Astrocyte (in vitro differentiated cells and primary cell): ENCODE data around the gene C17orf50. TPM values are rescaled to one million over a fixed set of nuclear protein-coding genes. Genes with fewer than 3 reads are reported as not detected.

ENCODE experiments used
- DNase-seq: peaks from one replicate; pipeline ENCODE4 v3.0.0-alpha.2; 2010; ENCODE audit warnings: low read depth
- FAIRE-seq: peaks from 2 replicates; lab custom pipeline; 2011; peaks lifted over from hg19 to GRCh38; lab: Jason Lieb, UNC
- H2AFZ ChIP-seq: 2 replicates; pipeline ENCODE4 v1.6.0; 2012; ENCODE audit warnings: low read depth, low read length, inconsistent platforms
- H3K27ac ChIP-seq: 2 replicates; pipeline ENCODE4 v1.5.1; 2011; ENCODE audit warnings: low read depth, low read length, inconsistent platforms
- H3K27me3 ChIP-seq: 2 replicates; pipeline ENCODE4 v1.6.0; 2011; ENCODE audit warnings: low read length, inconsistent platforms; ENCODE audit not compliant: insufficient read depth
- H3K36me3 ChIP-seq: 2 replicates; pipeline ENCODE4 v1.5.1; 2011; ENCODE audit warnings: low read length, inconsistent platforms; ENCODE audit not compliant: insufficient read depth
- H3K4me1 ChIP-seq: 2 replicates; pipeline ENCODE4 v1.5.1; 2011; ENCODE audit warnings: low read length, inconsistent platforms; ENCODE audit not compliant: insufficient read depth
- H3K4me2 ChIP-seq: 2 replicates; pipeline ENCODE4 v1.6.0; 2012; ENCODE audit warnings: low read length, inconsistent platforms
- H3K4me3 ChIP-seq: 2 replicates; pipeline ENCODE4 v1.5.1; 2011; ENCODE audit warnings: low read depth, mild to moderate bottlenecking, low read length, inconsistent platforms; ENCODE audit not compliant: insufficient read depth
- H3K79me2 ChIP-seq: 2 replicates; pipeline ENCODE4 v1.6.0; 2012; ENCODE audit warnings: mild to moderate bottlenecking, low read length, inconsistent platforms; ENCODE audit not compliant: insufficient read depth
- H3K9ac ChIP-seq: 2 replicates; pipeline ENCODE4 v1.6.0; 2012; ENCODE audit warnings: mild to moderate bottlenecking, low read length, inconsistent platforms
- H3K9me3 ChIP-seq: 2 replicates; pipeline ENCODE4 v1.5.1; 2012; ENCODE audit warnings: low read depth, mild to moderate bottlenecking, low read length, inconsistent platforms; ENCODE audit not compliant: insufficient read depth
- H4K20me1 ChIP-seq: 2 replicates; pipeline ENCODE4 v1.6.0; 2012; ENCODE audit warnings: low read length, inconsistent platforms; ENCODE audit not compliant: insufficient read depth
- H3K27ac Mint-ChIP-seq: one replicate; pipeline ENCODE4 v1.8.0; 2021; ENCODE audit warnings: mild to moderate bottlenecking, mixed read lengths; ENCODE audit not compliant: unreplicated experiment
- H3K27me3 Mint-ChIP-seq: one replicate; pipeline ENCODE4 v1.8.0; 2021; ENCODE audit warnings: low read depth, mixed read lengths; ENCODE audit not compliant: unreplicated experiment
- H3K36me3 Mint-ChIP-seq: one replicate; pipeline ENCODE4 v1.8.0; 2021; ENCODE audit warnings: low read depth, mixed read lengths; ENCODE audit not compliant: unreplicated experiment
- H3K4me1 Mint-ChIP-seq: one replicate; pipeline ENCODE4 v1.8.0; 2021; ENCODE audit warnings: low read depth, mixed read lengths; ENCODE audit not compliant: unreplicated experiment
- H3K4me3 Mint-ChIP-seq: one replicate; pipeline ENCODE4 v1.8.0; 2021; ENCODE audit warnings: mild to moderate bottlenecking, moderate library complexity, mixed read lengths; ENCODE audit not compliant: unreplicated experiment
- H3K9me3 Mint-ChIP-seq: one replicate; pipeline ENCODE4 v1.8.0; 2021; ENCODE audit warnings: mild to moderate bottlenecking, mixed read lengths; ENCODE audit not compliant: unreplicated experiment
- CTCF ChIP-seq: IDR thresholded peaks from 2 replicates; pipeline ENCODE4 v1.5.1; 2011; ENCODE audit warnings: low read depth, mild to moderate bottlenecking, inconsistent platforms, low read length, moderate library complexity; ENCODE audit not compliant: insufficient read depth
- EZH2 ChIP-seq: IDR thresholded peaks from 2 replicates; pipeline ENCODE4 v1.6.1; 2012; ENCODE audit warnings: mild to moderate bottlenecking, low read length, inconsistent platforms; ENCODE audit not compliant: insufficient read depth
- total RNA-seq: library from RNA; stranded (reverse); gene quantifications from 2 replicates; pipeline ENCODE4 v1.2.1, GENCODE V29; 2021

The C17orf50 gene
- total RNA-seq, 1 donor from 2014 or later, result not detected

- Histone ChIP-seq H3K9me3 (no peaks in the 10 kb centered on the region), H3K9ac (no peak overlapping the region), H3K4me3 (no peak overlapping the region), H4K20me1 (peaks cover 26% of the 10 kb centered on the region), H3K36me3 (peaks cover 33% of the 10 kb centered on the region), H2AFZ (no peak overlapping the region), H3K4me2 (no peak overlapping the region), H3K27me3 (no peaks in the 10 kb centered on the region), H3K27ac (no peak overlapping the region), H3K4me1 (peaks cover 18% of the 10 kb centered on the region), H3K79me2 (peaks cover 3% of the 10 kb centered on the region)
- DNase-seq, result peak; percentile 52
- FAIRE-seq, result no peak
- H3K4me1 Mint-ChIP-seq, result peaks cover 2% of the 10 kb centered on the region
- H3K36me3 Mint-ChIP-seq, result peaks cover 2% of the 10 kb centered on the region
- no peaks in the 10 kb centered on the region for H3K27me3 Mint-ChIP-seq
- no peak overlapping the region for H3K4me3 Mint-ChIP-seq
- no peak for TF ChIP-seq EZH2
- no peak for TF ChIP-seq CTCF
- H3K27ac Mint-ChIP-seq, result no peak overlapping the region
- H3K9me3 Mint-ChIP-seq, result no peaks in the 10 kb centered on the region
Observed at GRCh38 chr17:35716897-35717465, 43.7 kb upstream of the C17orf50 start.

- H3K27ac Mint-ChIP-seq, result no peak overlapping the region
Observed at GRCh38 chr17:35717475-35717874, 43.2 kb upstream of the C17orf50 start.

More at GRCh38 chr17:35717475-35717874, 43.2 kb upstream of the C17orf50 start:
- no peak overlapping the region for H3K4me3 ChIP-seq
- no peak overlapping the region for H3K4me2 ChIP-seq
- peaks cover 3% of the 10 kb centered on the region for H3K79me2 ChIP-seq
- H3K4me1 Mint-ChIP-seq, result peaks cover 2% of the 10 kb centered on the region
- no peak for FAIRE-seq
- peaks cover 17% of the 10 kb centered on the region for H3K4me1 ChIP-seq
- H3K9me3 ChIP-seq, result no peaks in the 10 kb centered on the region
- no peak overlapping the region for H2AFZ ChIP-seq
- peaks cover 26% of the 10 kb centered on the region for H4K20me1 ChIP-seq
- H3K27me3 Mint-ChIP-seq, result no peaks in the 10 kb centered on the region
- H3K36me3 Mint-ChIP-seq, result peaks cover 2% of the 10 kb centered on the region
- no peak for DNase-seq
- TF ChIP-seq CTCF, result no peak
- no peak for TF ChIP-seq EZH2
- H3K27me3 ChIP-seq, result no peaks in the 10 kb centered on the region
- no peak overlapping the region for H3K9ac ChIP-seq
- no peaks in the 10 kb centered on the region for H3K9me3 Mint-ChIP-seq
- no peak overlapping the region for H3K4me3 Mint-ChIP-seq
- peaks cover 33% of the 10 kb centered on the region for H3K36me3 ChIP-seq
- no peak overlapping the region for H3K27ac ChIP-seq
